Adrenal gland (tissue), 12 donors: ENCODE data around the gene HBD. TPM values are rescaled to one million over a fixed set of nuclear protein-coding genes. Genes with fewer than 3 reads are reported as not detected.

ENCODE experiments used
- DNase-seq, 7 donors: peaks; one replicate each; pipeline ENCODE4 v3.0.0-alpha.2; 2019 to 2020
- H3K27ac ChIP-seq, 5 donors: fragments of 200-600 bp; sonication (generic) in 4 of 5; 1 replicate in 3 of 5; 2 replicates in 2 of 5; pipeline versions ENCODE4 v1.5.1 to v1.8.0; 2016 to 2020; ENCODE audit warnings: mild to moderate bottlenecking in 1 of 5
- H3K27me3 ChIP-seq: fragments of 200-600 bp; 2 replicates; pipeline ENCODE4 v1.8.0; 2021
- H3K36me3 ChIP-seq, 2 donors: fragments of 200-600 bp; replicated peaks in 1 of 2; 1 replicate in 1 of 2; 2 replicates in 1 of 2; pipeline versions ENCODE4 v1.5.1 to v1.8.0; 2018 to 2022
- H3K4me1 ChIP-seq, 2 donors: fragments of 200-600 bp; replicated peaks in 1 of 2; 1 replicate in 1 of 2; 2 replicates in 1 of 2; pipeline versions ENCODE4 v1.5.1 to v1.8.0; 2018 to 2021
- H3K4me3 ChIP-seq, 4 donors: fragments of 200-600 bp; sonication (generic) in 3 of 4; one replicate each; pipeline ENCODE4 v1.5.1; 2016 to 2018
- H3K9me3 ChIP-seq, 3 donors: fragments of 200-600 bp; sonication (generic) in 1 of 3; replicated peaks in 1 of 3; 1 replicate in 2 of 3; 2 replicates in 1 of 3; pipeline versions ENCODE4 v1.5.1 to v1.8.0; 2016 to 2021
- CTCF ChIP-seq, 6 experiments: fragments of 450-650 bp in 4 of 6; fragments of 200-600 bp in 2 of 6; sonication (generic) in 1 of 6; IDR thresholded peaks; 1 replicate in 5 of 6; 2 replicates in 1 of 6; pipeline versions ENCODE4 v1.5.1 to v1.8.0; 2016 to 2021; ENCODE audit warnings: antibody characterized with exemption in 6 of 6, mild to moderate bottlenecking in 2 of 6, moderate library complexity in 1 of 6
- POLR2A ChIP-seq, 2 donors: fragments of 450-650 bp; IDR thresholded peaks; one replicate each; pipeline ENCODE4 v1.6.1; 2017; ENCODE audit warnings: antibody characterized with exemption in 2 of 2, mild to moderate bottlenecking in 2 of 2, moderate library complexity in 1 of 2
- WGBS, 4 donors: extraction: QIAGEN DNeasy Blood & Tissue Kit in 2 of 4; methylation state at CpG; one replicate each; pipeline versions ENCODE4 v1.1.5 to v1.1.7; 2013 to 2017; 5-methylcytosine and 5-hydroxymethylcytosine counted together
- intact Hi-C, 2 donors: fragments of 100-400 bp; cut with DNase I; formaldehyde crosslinking; loops; one replicate each; pipeline versions ENCODE4 v1.14.1 to v1.15.0; 2022 to 2023
- polyA plus RNA-seq, 3 donors: library from polyadenylated mRNA; stranded (reverse); fragments of 200-250 nt in 2 of 3; fragments of 350-450 nt in 1 of 3; fragmentation: Illumina TruSeq in 1 of 3; extraction: RNeasy Lipid Tissue Mini Kit (QIAGEN cat#74804) in 1 of 3; gene quantifications; one replicate each; pipeline ENCODE4 v1.2.3, GENCODE V29; 2013 to 2014
- total RNA-seq, 9 donors: library from RNA; depleted of rRNA in 4 of 9; stranded (reverse); fragments of >200 nt in 4 of 9; fragments of 120-200 nt in 1 of 9; fragmentation: NEBNext Ultra II Directional in 1 of 9; extraction: Animal tissue kit (Norgen Biotek cat#: 25700) in 1 of 9; gene quantifications; one replicate each; pipeline versions ENCODE4 v1.1.0 to v1.2.4, GENCODE V29; 2013 to 2023
- donor health status: healthy with polysubstance abuse.
- donor health status: Bipolar disorder and iron deficiency.
- donor health status: DM: yes; HTN: yes; CAD: no.
- donor health status: DM: no; HTN: no; CAD: no.
- donor health status: DM: no; HTN: no; CAD: no.
- donor health status: DM: yes; HTN: yes; CAD: no.

HBD gene
- total and polyA plus RNA-seq, 12 donors: 0.53 to 2.1 (median 0.83) TPM; not detected in 9

- Histone ChIP-seq H3K27me3 (no peaks in the 10 kb centered on the region), H3K4me1 (no peaks in the 10 kb centered on the region), H3K4me3 (no peak overlapping the region), H3K36me3 (no peaks in the 10 kb centered on the region), H3K9me3 (no peaks in the 10 kb centered on the region), H3K27ac (no peak overlapping the region)
- DNase-seq: no peak
- TF ChIP-seq POLR2A (IDR thresholded peaks at IDR 0.05) (no peak), CTCF (IDR thresholded peaks at IDR 0.05) (no peak)
- intact Hi-C loops: loop anchor here in 1 of 2 donors (5.0 kb wide), 1 partner anchor 179 kb away; the partner anchor contains the start of gene OR51M1
- 45 to 64% (median 62%) methylated on average over 2 of the region's 2 CpGs for WGBS, 4 donors
Measured at GRCh38 chr11:5203366-5203765, 30.9 kb downstream of the HBD start.

GRCh38 chr11:5200582-5200981 is 33.7 kb downstream of the HBD start, which contains the start of gene OR51V1:
Gene OR51V1, minus strand, starts transcription at chr11:5200682. Its CDS starts 0 bp downstream, at chr11:5200682.
- no peak within 1 kb of the TSS for H3K27ac ChIP-seq
- H3K9me3 ChIP-seq: no peaks in the 10 kb centered on the region
- no peak within 1 kb of the TSS for H3K4me3 ChIP-seq
- DNase-seq: no peak
- TF ChIP-seq CTCF (IDR thresholded peaks at IDR 0.05) (no peak), POLR2A (IDR thresholded peaks at IDR 0.05) (no peak)
- H3K36me3 ChIP-seq: no peaks in the 10 kb centered on the region
- intact Hi-C loops: loop anchor here in 1 of 2 donors (5.0 kb wide), 1 partner anchor 182 kb away; the partner anchor contains the start of gene OR51M1
- H3K27me3 ChIP-seq: no peaks in the 10 kb centered on the region
- no peaks in the 10 kb centered on the region for H3K4me1 ChIP-seq
- 57 to 64% (median 61%) methylated on average over 1 of the region's 1 CpG for WGBS, 4 donors

- Histone ChIP-seq H3K27ac (no peak overlapping the region), H3K4me3 (no peak overlapping the region), H3K36me3 (no peaks in the 10 kb centered on the region), H3K27me3 (no peaks in the 10 kb centered on the region), H3K4me1 (no peaks in the 10 kb centered on the region), H3K9me3 (no peaks in the 10 kb centered on the region)
- intact Hi-C loops: no loop called here
- no peak for DNase-seq
- TF ChIP-seq POLR2A (IDR thresholded peaks at IDR 0.05) (no peak), CTCF (IDR thresholded peaks at IDR 0.05) (no peak)
Measured at GRCh38 chr11:5198285-5198684, 36.0 kb downstream of the HBD start.

GRCh38 chr11:5197536-5197935 is 36.7 kb downstream of the HBD start:
- Histone ChIP-seq H3K4me3 (no peak overlapping the region), H3K9me3 (no peaks in the 10 kb centered on the region), H3K27ac (no peak overlapping the region), H3K27me3 (no peaks in the 10 kb centered on the region), H3K4me1 (no peaks in the 10 kb centered on the region), H3K36me3 (no peaks in the 10 kb centered on the region)
- WGBS, 4 donors: 54 to 64% (median 61%) methylated on average over 3 of the region's 3 CpGs
- peak in 1 of 7 donors; percentile 2 for DNase-seq
- TF ChIP-seq POLR2A (IDR thresholded peaks at IDR 0.05): no peak
- no peak for TF ChIP-seq CTCF (IDR thresholded peaks at IDR 0.05)
- intact Hi-C loops: no loop called here
